Right lobe of liver (tissue), 4 donors: ENCODE data around the gene SLC25A42.

Experiments used
- POLR2A ChIP-seq: fragments of 450-650 bp; IDR thresholded peaks from one replicate; pipeline ENCODE4 v1.6.1; 2017; ENCODE audit warnings: antibody characterized with exemption, mild to moderate bottlenecking
- TF ChIP-seq, protein P1 (sequence below), 4 donors: fragments of 200-600 bp in 3 of 4; fragments of 450-650 bp in 1 of 4; IDR thresholded peaks; one replicate each; pipeline versions ENCODE4 v1.5.1 to v1.8.0; 2016 to 2022; ENCODE audit warnings: antibody characterized with exemption in 4 of 4, mild to moderate bottlenecking in 2 of 4
- donor health status: DM: no; HTN: no; CAD: no.
- donor health status: DM: no; HTN: no; CAD: no.
- donor health status: DM: no; HTN: yes; CAD: no.

DNA sequence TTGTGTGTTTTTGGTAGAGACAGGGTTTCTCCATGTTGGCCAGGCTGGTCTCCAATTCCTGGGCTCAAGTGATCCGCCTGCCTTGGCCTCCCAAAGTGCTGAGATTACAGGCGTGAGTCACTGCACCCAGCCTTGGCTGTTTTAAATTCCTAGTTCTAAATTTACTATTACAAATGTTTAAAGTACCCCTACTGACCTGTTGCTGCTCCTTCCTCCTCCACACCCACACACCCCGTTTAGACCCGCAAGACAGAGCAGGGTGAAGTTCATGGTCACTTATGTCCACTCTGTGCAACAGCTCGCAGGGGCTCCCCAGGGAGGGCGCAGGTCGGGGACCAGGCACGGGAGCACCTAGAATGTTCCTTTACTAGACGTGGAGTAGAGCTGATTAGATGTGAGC is 45.8 kb downstream of the SLC25A42 start:
- TF ChIP-seq, protein P1, sequence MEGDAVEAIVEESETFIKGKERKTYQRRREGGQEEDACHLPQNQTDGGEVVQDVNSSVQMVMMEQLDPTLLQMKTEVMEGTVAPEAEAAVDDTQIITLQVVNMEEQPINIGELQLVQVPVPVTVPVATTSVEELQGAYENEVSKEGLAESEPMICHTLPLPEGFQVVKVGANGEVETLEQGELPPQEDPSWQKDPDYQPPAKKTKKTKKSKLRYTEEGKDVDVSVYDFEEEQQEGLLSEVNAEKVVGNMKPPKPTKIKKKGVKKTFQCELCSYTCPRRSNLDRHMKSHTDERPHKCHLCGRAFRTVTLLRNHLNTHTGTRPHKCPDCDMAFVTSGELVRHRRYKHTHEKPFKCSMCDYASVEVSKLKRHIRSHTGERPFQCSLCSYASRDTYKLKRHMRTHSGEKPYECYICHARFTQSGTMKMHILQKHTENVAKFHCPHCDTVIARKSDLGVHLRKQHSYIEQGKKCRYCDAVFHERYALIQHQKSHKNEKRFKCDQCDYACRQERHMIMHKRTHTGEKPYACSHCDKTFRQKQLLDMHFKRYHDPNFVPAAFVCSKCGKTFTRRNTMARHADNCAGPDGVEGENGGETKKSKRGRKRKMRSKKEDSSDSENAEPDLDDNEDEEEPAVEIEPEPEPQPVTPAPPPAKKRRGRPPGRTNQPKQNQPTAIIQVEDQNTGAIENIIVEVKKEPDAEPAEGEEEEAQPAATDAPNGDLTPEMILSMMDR (IDR thresholded peaks at IDR 0.05): no peak
- no peak for TF ChIP-seq POLR2A
